GM12801 (cell line): ENCODE data around the gene MZT1.

Experiments
- TF ChIP-seq, protein P1 (sequence below): IDR thresholded peaks from one replicate; pipeline ENCODE4 v1.5.1; 2011; ENCODE audit warnings: control low read depth; ENCODE audit not compliant: insufficient read length; ENCODE audit errors: extremely low read depth

The MZT1 gene, protein sequence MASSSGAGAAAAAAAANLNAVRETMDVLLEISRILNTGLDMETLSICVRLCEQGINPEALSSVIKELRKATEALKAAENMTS

DNA sequence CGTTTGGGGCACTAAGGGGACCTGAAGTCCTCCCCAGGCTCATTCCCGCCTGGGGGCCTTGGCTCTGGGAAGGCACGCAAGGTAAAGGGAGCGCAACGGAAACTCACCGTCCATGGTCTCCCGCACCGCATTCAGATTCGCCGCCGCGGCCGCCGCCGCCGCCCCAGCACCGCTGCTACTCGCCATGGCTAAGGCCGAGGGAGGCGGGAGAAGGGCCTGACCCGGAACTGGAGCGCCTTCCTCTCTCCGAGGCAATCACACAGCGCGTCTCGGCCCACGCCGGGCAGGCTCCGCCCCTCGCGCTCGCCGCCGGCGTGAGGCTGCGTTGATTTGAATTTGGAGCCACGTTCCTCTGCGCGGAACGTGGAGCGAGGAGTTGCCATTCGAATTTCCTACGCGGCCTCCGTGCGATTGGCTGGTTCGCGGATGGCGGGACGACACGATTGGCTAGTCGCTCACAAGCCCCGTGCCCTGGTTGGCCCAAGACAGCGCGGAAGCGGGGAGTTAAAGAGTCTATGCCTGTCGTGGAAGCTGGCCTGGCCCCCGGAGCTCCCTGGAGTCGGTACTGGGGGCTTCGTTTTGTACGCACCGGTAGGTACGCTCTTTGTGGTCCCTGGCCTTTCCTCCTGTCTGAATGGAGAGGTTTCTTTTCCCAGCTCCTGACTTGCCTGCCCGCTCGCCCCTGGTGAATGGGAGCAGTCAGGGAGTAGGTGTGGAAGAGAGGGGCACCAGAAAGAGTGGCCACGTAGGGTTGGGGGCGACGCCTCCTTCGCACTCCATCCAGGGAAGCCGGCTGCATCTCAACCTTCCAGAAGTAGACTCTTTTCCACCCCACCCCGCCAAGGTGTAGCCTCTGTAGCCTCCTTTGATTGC lies at the start of gene MZT1, which contains the start of gene BORA:
MZT1 (minus strand) TSS at position 213 of the 873 bp plus-strand sequence; CDS start at position 186, 27 bp downstream.
BORA (plus strand) TSS at position 507 of the 873 bp plus-strand sequence. CDS start 1,018 bp downstream, outside the sequence.
- TF ChIP-seq, protein P1, sequence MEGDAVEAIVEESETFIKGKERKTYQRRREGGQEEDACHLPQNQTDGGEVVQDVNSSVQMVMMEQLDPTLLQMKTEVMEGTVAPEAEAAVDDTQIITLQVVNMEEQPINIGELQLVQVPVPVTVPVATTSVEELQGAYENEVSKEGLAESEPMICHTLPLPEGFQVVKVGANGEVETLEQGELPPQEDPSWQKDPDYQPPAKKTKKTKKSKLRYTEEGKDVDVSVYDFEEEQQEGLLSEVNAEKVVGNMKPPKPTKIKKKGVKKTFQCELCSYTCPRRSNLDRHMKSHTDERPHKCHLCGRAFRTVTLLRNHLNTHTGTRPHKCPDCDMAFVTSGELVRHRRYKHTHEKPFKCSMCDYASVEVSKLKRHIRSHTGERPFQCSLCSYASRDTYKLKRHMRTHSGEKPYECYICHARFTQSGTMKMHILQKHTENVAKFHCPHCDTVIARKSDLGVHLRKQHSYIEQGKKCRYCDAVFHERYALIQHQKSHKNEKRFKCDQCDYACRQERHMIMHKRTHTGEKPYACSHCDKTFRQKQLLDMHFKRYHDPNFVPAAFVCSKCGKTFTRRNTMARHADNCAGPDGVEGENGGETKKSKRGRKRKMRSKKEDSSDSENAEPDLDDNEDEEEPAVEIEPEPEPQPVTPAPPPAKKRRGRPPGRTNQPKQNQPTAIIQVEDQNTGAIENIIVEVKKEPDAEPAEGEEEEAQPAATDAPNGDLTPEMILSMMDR, result no peak

DNA sequence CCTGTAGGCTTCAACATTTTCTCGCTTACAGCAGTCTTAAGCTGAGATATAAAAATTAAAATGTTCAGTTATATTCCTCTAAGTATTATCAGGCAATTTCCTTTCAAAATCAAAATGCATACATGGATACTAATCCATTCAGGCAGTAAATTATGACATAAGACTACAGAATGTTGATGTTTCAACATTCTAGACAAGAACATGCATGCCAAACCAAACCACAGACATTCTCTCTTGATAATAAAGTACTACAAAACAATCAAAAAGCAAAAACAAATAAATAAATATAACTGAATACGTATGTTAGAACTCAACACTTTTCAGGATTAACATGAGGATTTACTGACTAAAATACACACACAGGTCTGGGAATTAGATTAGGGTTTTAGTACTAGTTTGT lies 46.6 kb upstream of the MZT1 start:
- TF ChIP-seq, protein P1, result no peak

DNA sequence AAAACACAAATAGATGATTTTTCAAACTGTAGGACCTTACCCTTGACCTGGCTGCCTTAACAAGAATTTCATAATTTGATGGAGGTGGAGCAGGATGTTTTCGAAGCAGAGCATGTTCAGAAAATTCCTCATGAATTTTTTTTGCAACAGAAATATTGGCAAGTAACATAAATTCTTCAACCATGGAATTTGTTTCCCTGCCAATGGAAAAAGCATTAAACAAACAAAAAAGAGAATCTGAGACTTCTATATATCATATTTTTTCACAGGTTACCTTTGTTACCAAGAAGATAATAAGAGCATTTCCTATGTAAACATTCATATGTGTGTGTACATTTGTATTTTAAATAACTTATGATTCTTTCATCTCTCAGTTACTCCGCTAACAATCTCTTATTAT lies 36.0 kb upstream of the MZT1 start:
- TF ChIP-seq, protein P1, result no peak

DNA sequence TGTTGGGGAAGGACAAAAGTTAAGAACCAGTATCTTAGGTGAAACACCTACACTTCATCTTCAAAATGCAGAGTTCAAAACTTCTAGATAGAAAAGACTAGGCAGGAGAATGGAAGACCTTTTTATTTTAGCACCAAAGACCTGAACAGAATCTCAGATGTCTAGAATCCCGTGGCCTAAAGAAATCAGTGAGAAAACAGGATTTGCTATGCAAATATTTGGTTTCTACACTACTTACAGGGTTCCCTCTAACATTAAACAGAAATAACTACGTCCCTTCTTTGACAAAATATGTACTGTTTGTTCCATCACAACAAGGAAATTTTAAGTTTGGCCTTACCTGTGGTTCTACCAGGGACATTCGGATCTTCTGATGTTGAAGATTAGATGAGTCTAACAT lies 32.8 kb upstream of the MZT1 start:
- TF ChIP-seq, protein P1, result no peak

DNA sequence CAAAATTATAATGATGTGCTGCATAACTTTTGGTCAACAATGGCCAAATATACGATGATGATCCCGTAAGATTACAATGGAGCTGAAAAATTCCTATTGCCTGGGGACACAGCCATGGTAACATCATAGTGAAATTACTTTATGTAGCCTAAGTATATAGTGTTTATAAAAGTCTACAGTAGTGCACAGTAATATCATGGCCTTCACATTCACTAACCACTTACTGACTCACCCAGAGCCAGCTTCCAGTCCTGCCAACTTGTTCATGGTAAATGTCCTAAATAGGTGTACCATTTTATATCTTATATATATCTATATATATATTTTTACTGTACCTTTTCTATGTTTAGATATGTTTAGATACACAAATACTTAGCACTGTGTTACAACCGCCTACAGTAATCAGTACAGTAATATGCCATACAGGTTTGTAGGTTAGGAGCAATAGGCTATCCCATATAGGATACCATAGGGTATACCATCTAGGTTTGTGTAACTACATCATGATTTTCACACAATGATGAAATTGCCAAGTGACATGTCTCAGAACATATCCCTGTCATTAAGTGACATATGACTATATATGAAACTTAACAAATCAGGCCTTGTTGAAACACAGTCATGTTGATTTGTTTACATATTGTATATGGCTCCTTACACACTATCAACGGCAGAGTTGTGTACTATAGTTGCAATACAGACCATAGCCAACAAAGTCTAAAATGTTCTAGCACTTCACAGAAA lies 30.5 kb upstream of the MZT1 start:
- TF ChIP-seq, protein P1, result no peak

DNA sequence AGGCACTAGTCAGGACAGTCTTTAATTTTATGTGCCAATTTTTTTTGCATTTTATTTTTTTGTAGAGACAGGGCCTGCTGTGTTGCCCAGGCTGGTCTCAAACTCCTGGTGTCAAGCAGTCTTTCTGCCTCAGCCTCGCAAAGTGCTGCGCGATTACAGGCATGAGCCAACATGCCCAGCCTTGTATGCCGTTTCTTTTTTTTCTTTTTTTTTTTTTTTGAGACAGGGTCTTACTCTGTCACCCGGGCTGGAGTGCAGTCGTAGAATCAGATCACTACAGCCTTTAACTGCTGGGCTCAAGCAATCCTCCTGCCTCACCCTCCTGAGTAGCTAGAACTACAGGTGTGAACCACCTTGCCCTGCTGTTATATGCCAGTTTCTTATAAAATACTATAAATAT lies 26.7 kb upstream of the MZT1 start:
- TF ChIP-seq, protein P1, result no peak

DNA sequence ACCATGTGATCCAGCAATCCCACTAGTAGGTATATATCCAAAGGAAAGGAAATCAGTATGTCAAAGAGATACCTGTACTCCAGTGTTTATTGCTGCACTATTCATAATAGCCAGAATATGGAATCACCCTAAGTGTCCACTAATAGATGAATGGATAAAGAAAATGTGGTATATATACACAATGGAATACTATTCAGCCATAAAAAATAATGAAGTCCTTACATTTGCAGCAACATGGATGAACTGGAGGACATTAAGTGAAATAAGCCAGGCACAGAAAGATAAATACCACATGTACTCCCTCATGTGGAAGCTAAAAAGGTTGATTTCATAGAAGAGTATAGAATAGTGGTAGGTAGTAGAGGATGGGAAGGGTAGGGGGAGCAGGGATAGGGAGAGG lies 23.8 kb upstream of the MZT1 start:
- TF ChIP-seq, protein P1, result no peak
